Spinal cord (tissue), 10 donors: Measurements from ENCODE around the gene ARHGAP20. TPM values are rescaled to one million over a fixed set of nuclear protein-coding genes. Genes with fewer than 3 reads are reported as not detected.
A peak's percentile ranks its signal among the peaks of the same experiment; 100 is the strongest.

Experiments used
- DNase-seq, 6 donors: peaks; one replicate each; pipeline versions ENCODE4 v3.0.0 to v3.0.0-alpha.2; 2013 to 2015; ENCODE audit warnings: low spot score in 6 of 6, low read depth in 4 of 6
- H3K27ac ChIP-seq: one replicate; pipeline ENCODE4 v1.5.1; 2013; ENCODE audit warnings: low read depth, low read length, control low read depth
- H3K27me3 ChIP-seq: one replicate; pipeline ENCODE4 v1.6.1; 2013; ENCODE audit warnings: low read length; ENCODE audit not compliant: control insufficient read depth, insufficient read depth
- H3K36me3 ChIP-seq: one replicate; pipeline ENCODE4 v1.6.1; 2013; ENCODE audit warnings: low read length; ENCODE audit not compliant: control insufficient read depth, insufficient read depth
- H3K4me1 ChIP-seq: one replicate; pipeline ENCODE4 v1.6.1; 2013; ENCODE audit warnings: low read length; ENCODE audit not compliant: control insufficient read depth, insufficient read depth
- H3K4me3 ChIP-seq: one replicate; pipeline ENCODE4 v1.5.1; 2013; ENCODE audit warnings: low read depth, low read length, control low read depth
- H3K9me3 ChIP-seq: one replicate; pipeline ENCODE4 v1.6.1; 2013; ENCODE audit warnings: low read length; ENCODE audit not compliant: control insufficient read depth, insufficient read depth
- WGBS: methylation state at CpG from one replicate; pipeline ENCODE4 v1.1.5; 2013; ENCODE audit warnings: missing lambda C conversion rate; ENCODE audit not compliant: insufficient coverage; 5-methylcytosine and 5-hydroxymethylcytosine counted together
- polyA plus RNA-seq, 2 donors: library from polyadenylated mRNA; unstranded; fragments of 120-200 nt; gene quantifications; one replicate each; pipeline ENCODE4 v1.2.1, GENCODE V29; 2013; ENCODE audit not compliant: insufficient read length in 2 of 2
- total RNA-seq, 2 donors: library from RNA; depleted of rRNA in 1 of 2; stranded (reverse); fragments of 120-200 nt in 1 of 2; fragments of >200 nt in 1 of 2; gene quantifications; one replicate each; pipeline versions ENCODE4 v1.2.3 to v1.2.4, GENCODE V29; 2013 to 2014
- donor health status: healthy.

Gene ARHGAP20
- total and polyA plus RNA-seq, 4 donors: 15.6 to 28.5 (median 17.7) TPM

DNA sequence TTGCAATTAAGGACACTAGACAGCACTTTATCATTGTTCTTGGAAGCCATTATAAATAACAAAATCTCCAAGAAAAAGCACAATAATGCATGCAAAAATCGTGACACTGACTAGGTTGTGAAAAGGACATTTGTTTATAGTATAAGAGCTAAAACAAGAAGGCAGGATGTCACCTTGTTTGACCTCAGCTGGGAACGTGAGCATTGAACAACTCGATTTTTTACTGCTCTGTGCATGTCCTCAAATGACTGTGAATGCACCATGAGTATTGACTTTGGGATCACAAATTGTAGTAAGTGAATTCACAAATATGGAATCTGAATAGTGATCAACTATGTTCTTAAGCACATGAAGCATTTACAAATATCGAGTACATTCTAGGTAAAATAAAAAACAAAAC is 35.3 kb upstream of the ARHGAP20 start:
- 90% methylated on average over 2 of the region's 4 CpGs for WGBS
- DNase-seq: no peak
- no peak overlapping the region for H3K4me3 ChIP-seq
- H3K27me3 ChIP-seq: no peaks in the 10 kb centered on the region
- H3K27ac ChIP-seq: no peak overlapping the region
- no peaks in the 10 kb centered on the region for H3K9me3 ChIP-seq
- no peaks in the 10 kb centered on the region for H3K4me1 ChIP-seq
- no peaks in the 10 kb centered on the region for H3K36me3 ChIP-seq

- Histone ChIP-seq H3K36me3 (no peaks in the 10 kb centered on the region), H3K27ac (no peak overlapping the region), H3K27me3 (no peaks in the 10 kb centered on the region), H3K4me1 (no peaks in the 10 kb centered on the region), H3K9me3 (no peaks in the 10 kb centered on the region), H3K4me3 (no peak overlapping the region)
- WGBS: 100% methylated on average over 1 of the region's 1 CpG
- DNase-seq: no peak
Measured at GRCh38 chr11:110738641-110739040, 26.4 kb upstream of the ARHGAP20 start.

DNA sequence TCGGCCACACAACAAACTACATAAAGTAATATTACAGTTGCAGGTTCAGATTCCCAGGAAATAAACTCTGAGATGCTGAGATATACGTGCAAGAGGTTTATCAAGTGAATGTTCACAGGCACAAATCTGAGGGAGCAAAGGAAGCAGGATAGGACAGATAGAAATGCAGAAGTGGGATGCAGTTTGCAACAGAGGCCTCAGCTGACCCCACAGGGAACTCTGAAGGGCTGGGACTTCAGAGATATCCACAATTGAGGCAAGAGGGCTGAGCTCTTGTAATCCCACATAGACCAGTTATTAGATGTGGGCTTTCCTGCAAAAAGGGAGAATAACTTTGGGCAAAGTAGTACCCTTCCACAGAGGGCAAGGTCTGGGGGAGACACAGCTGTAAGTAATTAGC is 25.4 kb upstream of the ARHGAP20 start:
- Histone ChIP-seq H3K9me3 (no peaks in the 10 kb centered on the region), H3K4me1 (no peaks in the 10 kb centered on the region), H3K27me3 (no peaks in the 10 kb centered on the region), H3K36me3 (no peaks in the 10 kb centered on the region), H3K27ac (no peak overlapping the region), H3K4me3 (no peak overlapping the region)
- WGBS: 91% methylated on average over 1 of the region's 2 CpGs
- DNase-seq: no peak

- WGBS: no CpG with 5 or more reads among the region's 2 CpGs
- Histone ChIP-seq H3K27me3 (no peaks in the 10 kb centered on the region), H3K4me3 (no peak overlapping the region), H3K36me3 (no peaks in the 10 kb centered on the region), H3K4me1 (no peaks in the 10 kb centered on the region), H3K27ac (no peak overlapping the region), H3K9me3 (no peaks in the 10 kb centered on the region)
- DNase-seq: no peak
Measured at GRCh38 chr11:110736171-110736553, 23.9 kb upstream of the ARHGAP20 start.

- Histone ChIP-seq H3K4me3 (no peak overlapping the region), H3K27ac (no peak overlapping the region)
- peak in 2 of 6 donors; percentile 6 to 49 for DNase-seq
Measured at GRCh38 chr11:110735455-110736170, 23.4 kb upstream of the ARHGAP20 start.

DNA sequence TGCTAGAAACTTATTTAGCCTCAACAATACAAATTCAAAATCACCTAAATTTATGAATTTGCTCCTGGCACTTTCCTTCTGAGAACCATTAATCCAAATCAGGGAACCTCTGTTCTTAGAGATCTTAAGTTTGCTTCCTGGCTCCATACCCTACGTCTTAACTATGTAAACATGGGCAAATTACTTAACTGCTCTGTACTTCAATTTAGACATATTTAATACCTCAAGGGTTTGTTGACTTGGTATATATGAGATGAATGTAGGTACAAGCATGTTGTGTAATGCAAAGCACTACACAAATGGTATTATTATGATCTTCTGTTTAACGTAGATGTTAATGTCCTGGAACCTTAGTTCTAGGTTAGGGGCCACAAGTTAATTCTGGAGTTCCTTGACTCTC is 22.6 kb upstream of the ARHGAP20 start:
- no peaks in the 10 kb centered on the region for H3K4me1 ChIP-seq
- WGBS: no CpG with 5 or more reads among the region's 2 CpGs
- H3K4me3 ChIP-seq: no peak overlapping the region
- no peaks in the 10 kb centered on the region for H3K27me3 ChIP-seq
- no peak overlapping the region for H3K27ac ChIP-seq
- no peaks in the 10 kb centered on the region for H3K36me3 ChIP-seq
- DNase-seq: no peak
- no peaks in the 10 kb centered on the region for H3K9me3 ChIP-seq

More at GRCh38 chr11:110735455-110736170, 23.4 kb upstream of the ARHGAP20 start:
- no peaks in the 10 kb centered on the region for H3K36me3 ChIP-seq
- H3K4me1 ChIP-seq: no peaks in the 10 kb centered on the region
- no peaks in the 10 kb centered on the region for H3K27me3 ChIP-seq
- no peaks in the 10 kb centered on the region for H3K9me3 ChIP-seq

DNA sequence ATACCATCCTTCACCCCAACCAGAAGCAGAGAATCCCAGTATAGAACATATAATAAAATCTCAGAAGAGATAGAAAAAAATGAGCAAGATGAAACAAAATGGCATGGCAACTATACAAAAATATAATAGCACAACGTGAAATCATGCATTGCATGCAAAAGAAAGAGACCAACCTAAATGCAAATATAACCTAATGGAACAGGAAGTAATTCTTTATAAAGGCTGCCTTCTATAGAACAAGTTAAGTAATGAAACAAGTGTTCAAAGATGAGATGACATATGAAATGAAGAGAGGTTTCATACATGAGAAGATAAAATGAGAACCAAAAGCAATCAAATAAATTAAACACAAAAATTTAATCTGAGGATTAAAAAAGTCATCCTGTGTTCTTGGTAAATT is 18.5 kb upstream of the ARHGAP20 start:
- no peak overlapping the region for H3K27ac ChIP-seq
- H3K27me3 ChIP-seq: no peaks in the 10 kb centered on the region
- H3K4me1 ChIP-seq: no peaks in the 10 kb centered on the region
- peaks cover 2% of the 10 kb centered on the region for H3K9me3 ChIP-seq
- no peak for DNase-seq
- no peak overlapping the region for H3K4me3 ChIP-seq
- H3K36me3 ChIP-seq: no peaks in the 10 kb centered on the region
- no CpG with 5 or more reads among the region's 1 CpG for WGBS

DNA sequence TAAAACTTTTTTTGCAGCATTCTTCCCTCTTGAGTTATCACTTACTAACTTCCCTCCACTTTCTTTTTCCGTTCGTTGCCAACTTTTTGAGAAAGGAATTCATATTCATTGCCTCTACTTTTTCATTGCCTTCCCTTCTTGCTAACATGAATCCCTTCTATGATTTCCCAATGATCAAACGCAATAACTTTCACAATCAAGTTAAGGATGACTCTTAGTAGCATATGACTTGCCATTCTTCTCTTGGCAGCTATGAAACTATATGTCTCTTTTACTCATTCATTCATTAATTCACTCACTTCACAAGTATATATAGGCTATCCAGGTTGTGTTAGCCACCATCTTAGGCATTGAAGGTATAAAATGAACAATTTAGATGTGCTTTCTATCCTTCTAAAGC is 16.6 kb upstream of the ARHGAP20 start:
- no peak overlapping the region for H3K4me3 ChIP-seq
- H3K36me3 ChIP-seq: no peaks in the 10 kb centered on the region
- WGBS: 97% methylated on average over 3 of the region's 3 CpGs
- H3K27me3 ChIP-seq: no peaks in the 10 kb centered on the region
- no peak for DNase-seq
- no peaks in the 10 kb centered on the region for H3K4me1 ChIP-seq
- peaks cover 2% of the 10 kb centered on the region for H3K9me3 ChIP-seq
- H3K27ac ChIP-seq: no peak overlapping the region

GRCh38 chr11:110728476-110728875 is 16.2 kb upstream of the ARHGAP20 start:
- Histone ChIP-seq H3K9me3 (peaks cover 2% of the 10 kb centered on the region), H3K27ac (no peak overlapping the region), H3K36me3 (no peaks in the 10 kb centered on the region), H3K4me1 (no peaks in the 10 kb centered on the region), H3K4me3 (no peak overlapping the region), H3K27me3 (no peaks in the 10 kb centered on the region)
- DNase-seq: no peak

- Histone ChIP-seq H3K9me3 (peaks cover 2% of the 10 kb centered on the region), H3K4me1 (no peaks in the 10 kb centered on the region), H3K4me3 (no peak overlapping the region), H3K27me3 (no peaks in the 10 kb centered on the region), H3K27ac (no peak overlapping the region), H3K36me3 (no peaks in the 10 kb centered on the region)
- no CpG with 5 or more reads among the region's 2 CpGs for WGBS
- DNase-seq: no peak
Measured at GRCh38 chr11:110724358-110724757, 12.1 kb upstream of the ARHGAP20 start.
